HEK293 (cell line): ENCODE results near the gene KCNE4.

ENCODE experiments used
- SETDB1 ChIP-seq: IDR thresholded peaks from one replicate; pipeline ENCODE4 v1.6.1; 2017; ENCODE audit warnings: mild to moderate bottlenecking, low read length, moderate library complexity, mixed read lengths; ENCODE audit not compliant: insufficient read length
- ZBTB7A ChIP-seq: fragments of 450-650 bp; formaldehyde crosslinking; IDR thresholded peaks from 2 replicates; pipeline ENCODE4 v1.5.1; 2016; ENCODE audit warnings: low read depth, missing biosample characterization, missing genetic modification characterization
- ZNF266 ChIP-seq: fragments of 450-650 bp; formaldehyde crosslinking; IDR thresholded peaks from 2 replicates; pipeline ENCODE4 v1.5.1; 2016; ENCODE audit warnings: missing biosample characterization, missing genetic modification characterization, low read depth
- ZNF335 ChIP-seq: fragments of 450-650 bp; formaldehyde crosslinking; conservative IDR thresholded peaks from 2 replicates; pipeline ENCODE4 v1.5.1; 2016; ENCODE audit warnings: missing biosample characterization, missing genetic modification characterization
- ZNF585B ChIP-seq: fragments of 450-650 bp; formaldehyde crosslinking; IDR thresholded peaks from 2 replicates; pipeline ENCODE4 v1.5.1; 2016; ENCODE audit warnings: missing biosample characterization, missing genetic modification characterization
- ZNF600 ChIP-seq: fragments of 450-650 bp; formaldehyde crosslinking; IDR thresholded peaks from 2 replicates; pipeline ENCODE4 v1.5.1; 2016; ENCODE audit warnings: missing biosample characterization, missing genetic modification characterization
- ZNF791 ChIP-seq: fragments of 450-650 bp; formaldehyde crosslinking; IDR thresholded peaks from 2 replicates; pipeline ENCODE4 v1.5.1; 2016; ENCODE audit warnings: missing biosample characterization, missing genetic modification characterization
- ZSCAN23 ChIP-seq: fragments of 450-650 bp; formaldehyde crosslinking; IDR thresholded peaks from 2 replicates; pipeline ENCODE4 v1.5.1; 2016; ENCODE audit warnings: missing biosample characterization, missing genetic modification characterization
- TF ChIP-seq, protein P1 (sequence below): fragments of 450-650 bp; formaldehyde crosslinking; IDR thresholded peaks from 2 replicates; pipeline ENCODE4 v1.5.1; 2016; ENCODE audit warnings: missing biosample characterization, missing genetic modification characterization
- TF ChIP-seq, protein P2 (sequence below): fragments of 450-650 bp; formaldehyde crosslinking; IDR thresholded peaks from 2 replicates; pipeline ENCODE4 v1.5.1; 2016; ENCODE audit warnings: missing biosample characterization, missing genetic modification characterization
- TF ChIP-seq, protein P3 (sequence below): fragments of 450-650 bp; formaldehyde crosslinking; IDR thresholded peaks from 2 replicates; pipeline ENCODE4; 2016; ENCODE audit warnings: missing biosample characterization, missing genetic modification characterization

DNA sequence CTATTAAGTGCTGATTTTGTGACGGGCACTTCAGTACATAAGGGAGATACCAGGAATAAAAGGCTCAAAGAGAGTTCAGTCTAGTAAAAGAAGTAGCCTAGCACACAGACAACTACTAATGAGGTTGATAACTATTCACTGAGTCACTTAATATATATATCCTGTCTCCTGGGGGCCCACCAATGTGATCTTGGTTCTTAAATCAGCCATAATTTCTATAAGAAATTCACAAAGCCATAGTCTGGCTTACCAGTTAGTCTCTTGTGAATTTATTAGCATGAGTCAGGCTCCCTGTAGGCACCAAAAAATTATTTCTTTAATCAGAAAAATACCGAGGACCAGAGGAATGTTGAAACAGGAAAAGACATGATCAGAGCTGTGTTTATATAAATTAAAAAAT, 10.4 kb downstream of the KCNE4 start:
- TF ChIP-seq ZNF335 (tag by site-specific recombination) (no peak), ZNF585B (no peak), ZSCAN23 (no peak), ZNF266 (tag by site-specific recombination) (no peak), SETDB1 (no peak), ZNF600 (no peak), ZNF791 (tag by site-specific recombination) (no peak), ZBTB7A (tag by site-specific recombination) (no peak)
- TF ChIP-seq, protein P1, sequence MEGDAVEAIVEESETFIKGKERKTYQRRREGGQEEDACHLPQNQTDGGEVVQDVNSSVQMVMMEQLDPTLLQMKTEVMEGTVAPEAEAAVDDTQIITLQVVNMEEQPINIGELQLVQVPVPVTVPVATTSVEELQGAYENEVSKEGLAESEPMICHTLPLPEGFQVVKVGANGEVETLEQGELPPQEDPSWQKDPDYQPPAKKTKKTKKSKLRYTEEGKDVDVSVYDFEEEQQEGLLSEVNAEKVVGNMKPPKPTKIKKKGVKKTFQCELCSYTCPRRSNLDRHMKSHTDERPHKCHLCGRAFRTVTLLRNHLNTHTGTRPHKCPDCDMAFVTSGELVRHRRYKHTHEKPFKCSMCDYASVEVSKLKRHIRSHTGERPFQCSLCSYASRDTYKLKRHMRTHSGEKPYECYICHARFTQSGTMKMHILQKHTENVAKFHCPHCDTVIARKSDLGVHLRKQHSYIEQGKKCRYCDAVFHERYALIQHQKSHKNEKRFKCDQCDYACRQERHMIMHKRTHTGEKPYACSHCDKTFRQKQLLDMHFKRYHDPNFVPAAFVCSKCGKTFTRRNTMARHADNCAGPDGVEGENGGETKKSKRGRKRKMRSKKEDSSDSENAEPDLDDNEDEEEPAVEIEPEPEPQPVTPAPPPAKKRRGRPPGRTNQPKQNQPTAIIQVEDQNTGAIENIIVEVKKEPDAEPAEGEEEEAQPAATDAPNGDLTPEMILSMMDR = no peak
- TF ChIP-seq, protein P2, sequence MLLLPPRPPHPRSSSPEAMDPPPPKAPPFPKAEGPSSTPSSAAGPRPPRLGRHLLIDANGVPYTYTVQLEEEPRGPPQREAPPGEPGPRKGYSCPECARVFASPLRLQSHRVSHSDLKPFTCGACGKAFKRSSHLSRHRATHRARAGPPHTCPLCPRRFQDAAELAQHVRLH (tag by site-specific recombination) = no peak
- TF ChIP-seq, protein P3, sequence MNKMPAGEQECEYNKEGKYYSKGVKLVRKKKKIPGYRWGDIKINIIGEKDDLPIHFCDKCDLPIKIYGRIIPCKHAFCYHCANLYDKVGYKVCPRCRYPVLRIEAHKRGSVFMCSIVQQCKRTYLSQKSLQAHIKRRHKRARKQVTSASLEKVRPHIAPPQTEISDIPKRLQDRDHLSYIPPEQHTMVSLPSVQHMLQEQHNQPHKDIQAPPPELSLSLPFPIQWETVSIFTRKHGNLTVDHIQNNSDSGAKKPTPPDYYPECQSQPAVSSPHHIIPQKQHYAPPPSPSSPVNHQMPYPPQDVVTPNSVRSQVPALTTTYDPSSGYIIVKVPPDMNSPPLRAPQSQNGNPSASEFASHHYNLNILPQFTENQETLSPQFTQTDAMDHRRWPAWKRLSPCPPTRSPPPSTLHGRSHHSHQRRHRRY = no peak
